Measurements from ENCODE around the gene ANO9.
A peak's percentile ranks its signal among the peaks of the same experiment; 100 is the strongest.

Gene ANO9, protein sequence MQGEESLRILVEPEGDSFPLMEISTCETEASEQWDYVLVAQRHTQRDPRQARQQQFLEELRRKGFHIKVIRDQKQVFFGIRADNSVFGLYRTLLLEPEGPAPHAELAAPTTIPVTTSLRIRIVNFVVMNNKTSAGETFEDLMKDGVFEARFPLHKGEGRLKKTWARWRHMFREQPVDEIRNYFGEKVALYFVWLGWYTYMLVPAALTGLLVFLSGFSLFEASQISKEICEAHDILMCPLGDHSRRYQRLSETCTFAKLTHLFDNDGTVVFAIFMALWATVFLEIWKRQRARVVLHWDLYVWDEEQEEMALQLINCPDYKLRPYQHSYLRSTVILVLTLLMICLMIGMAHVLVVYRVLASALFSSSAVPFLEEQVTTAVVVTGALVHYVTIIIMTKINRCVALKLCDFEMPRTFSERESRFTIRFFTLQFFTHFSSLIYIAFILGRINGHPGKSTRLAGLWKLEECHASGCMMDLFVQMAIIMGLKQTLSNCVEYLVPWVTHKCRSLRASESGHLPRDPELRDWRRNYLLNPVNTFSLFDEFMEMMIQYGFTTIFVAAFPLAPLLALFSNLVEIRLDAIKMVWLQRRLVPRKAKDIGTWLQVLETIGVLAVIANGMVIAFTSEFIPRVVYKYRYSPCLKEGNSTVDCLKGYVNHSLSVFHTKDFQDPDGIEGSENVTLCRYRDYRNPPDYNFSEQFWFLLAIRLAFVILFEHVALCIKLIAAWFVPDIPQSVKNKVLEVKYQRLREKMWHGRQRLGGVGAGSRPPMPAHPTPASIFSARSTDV

DNA sequence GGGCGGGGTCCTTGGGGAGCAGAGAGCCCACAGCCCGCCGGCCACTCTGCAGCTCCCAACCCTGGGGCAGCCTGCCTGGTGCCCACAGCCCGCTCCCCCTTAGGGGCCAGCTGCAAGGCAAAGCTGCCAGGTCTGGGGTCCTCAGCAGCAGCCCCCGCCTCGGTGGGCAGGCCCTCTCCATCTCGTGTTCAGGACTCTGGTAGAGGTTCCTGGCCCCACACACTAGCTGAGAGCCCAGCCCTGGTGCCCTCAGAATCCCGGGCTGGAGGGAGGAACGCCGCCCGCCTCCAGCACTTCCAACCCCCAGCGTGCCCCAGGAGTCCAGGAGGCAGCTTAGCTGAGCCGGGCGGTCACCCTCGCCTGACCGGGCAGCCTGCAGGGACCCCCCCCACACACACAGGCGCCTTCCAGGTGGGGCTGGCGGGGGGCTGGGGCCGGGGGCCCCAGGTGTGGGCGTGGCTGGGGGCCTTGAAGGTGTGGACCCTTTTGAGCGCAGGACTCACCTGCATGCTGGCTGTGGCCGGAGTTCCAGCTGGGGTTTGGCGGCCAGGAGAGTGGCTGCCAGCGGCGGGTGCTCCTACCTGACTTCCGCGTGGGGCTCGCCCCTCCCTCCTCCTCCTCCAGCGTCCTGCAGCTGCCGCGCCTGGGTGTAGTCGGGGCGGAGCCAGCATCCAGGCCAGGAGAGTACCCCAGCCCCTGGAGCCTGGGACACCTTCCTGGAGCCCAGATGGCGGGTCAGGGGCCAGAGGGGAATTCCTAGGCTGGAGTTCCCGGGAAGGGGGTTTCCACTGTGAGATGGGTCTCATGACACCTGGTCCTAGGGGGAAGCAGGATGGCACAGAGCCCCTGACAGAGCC is at the start of gene ANO9:
Gene ANO9 (minus strand): TSS at position 594 of the 857 bp plus-strand sequence. CDS start 85 bp downstream, at position 509.
- DNase-seq = no peak

GRCh38 chr11:491358-491757 is 49.5 kb upstream of the ANO9 start:
- DNase-seq = no peak

DNA sequence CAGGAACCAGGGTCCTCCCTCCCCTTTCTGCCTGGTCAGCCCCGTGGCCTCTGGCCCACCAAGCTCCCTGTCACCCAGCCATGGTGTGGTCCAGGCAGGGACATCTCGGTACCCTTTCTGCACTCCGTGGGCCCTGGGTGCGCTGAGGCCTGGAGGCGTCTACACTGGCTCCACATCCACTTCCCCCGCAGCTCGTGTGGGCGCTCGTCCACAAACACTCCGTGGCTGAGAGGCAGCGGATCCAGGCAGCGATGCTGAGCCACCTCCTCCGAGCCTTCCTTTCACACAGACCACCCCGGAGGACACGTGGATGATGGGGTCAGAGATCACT is 49.1 kb upstream of the ANO9 start:
- DNase-seq = no peak

GRCh38 chr11:490186-490929 is 48.5 kb upstream of the ANO9 start:
- no peak for DNase-seq

GRCh38 chr11:489610-490185 is 47.9 kb upstream of the ANO9 start:
- no peak for DNase-seq

- no peak for DNase-seq
Observed at GRCh38 chr11:488992-489391, 47.2 kb upstream of the ANO9 start.

- DNase-seq = no peak
Observed at GRCh38 chr11:488579-488978, 46.8 kb upstream of the ANO9 start.

- no peak for DNase-seq
Observed at GRCh38 chr11:488062-488461, 46.3 kb upstream of the ANO9 start.

- no peak for DNase-seq
Observed at GRCh38 chr11:487571-488021, 45.8 kb upstream of the ANO9 start.

DNA sequence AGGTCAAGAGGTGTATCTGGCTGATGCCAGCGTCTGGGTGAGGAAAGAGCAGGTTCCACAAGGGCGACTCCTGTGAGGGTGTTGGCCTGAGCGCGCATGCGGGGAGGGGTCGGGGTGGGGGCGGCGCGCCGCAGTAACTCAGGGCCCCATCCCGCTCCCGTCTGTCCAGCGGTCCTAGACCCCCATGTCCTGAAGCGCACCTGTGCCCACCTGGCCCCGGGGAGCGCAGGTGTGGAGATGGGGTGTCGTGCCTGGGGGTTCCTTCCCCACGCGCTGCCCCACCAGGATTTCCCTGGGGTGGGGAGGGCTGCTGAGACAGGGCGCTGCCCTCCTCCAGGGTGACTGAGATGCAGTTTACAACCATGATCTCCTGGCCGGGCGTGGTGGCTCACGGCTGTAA is 44.4 kb upstream of the ANO9 start:
- DNase-seq = no peak

GRCh38 chr11:484616-485015 is 42.8 kb upstream of the ANO9 start:
- no peak for DNase-seq

GRCh38 chr11:479311-479710 is 37.5 kb upstream of the ANO9 start:
- no peak for DNase-seq

DNA sequence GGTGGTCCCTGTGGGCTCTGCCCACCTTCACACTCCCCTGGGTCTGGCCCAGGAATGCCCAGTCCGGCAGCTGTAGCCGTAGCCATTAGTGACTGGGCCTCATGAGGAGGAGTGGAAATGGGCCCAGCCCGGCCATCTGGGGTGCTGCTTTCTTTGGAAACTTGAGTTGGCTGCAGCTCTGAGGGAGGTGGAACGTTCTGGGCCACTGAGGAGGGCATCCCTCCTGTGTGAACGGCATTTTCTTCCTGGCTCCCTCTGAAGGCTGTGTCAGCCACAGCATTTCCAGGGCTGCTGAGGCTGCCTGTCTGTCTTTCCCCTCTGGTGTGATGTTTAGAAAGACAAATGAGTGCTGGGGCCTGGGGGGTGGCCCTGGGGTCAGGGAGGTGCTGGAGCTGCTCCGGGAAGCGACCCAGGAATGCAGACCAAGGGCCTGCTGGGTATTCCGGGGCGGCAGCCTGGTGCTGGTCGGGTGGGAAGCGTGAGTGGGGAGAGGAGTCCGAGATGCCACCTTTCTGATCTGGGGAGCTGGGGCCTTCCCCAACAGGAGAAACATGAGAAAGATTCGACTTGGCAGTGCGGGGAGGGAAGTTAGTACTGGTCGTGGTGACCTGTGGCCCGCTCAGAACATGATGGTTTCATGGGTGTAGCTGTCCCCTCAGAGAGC is 35.4 kb upstream of the ANO9 start:
- peak; percentile 10 for DNase-seq

DNA sequence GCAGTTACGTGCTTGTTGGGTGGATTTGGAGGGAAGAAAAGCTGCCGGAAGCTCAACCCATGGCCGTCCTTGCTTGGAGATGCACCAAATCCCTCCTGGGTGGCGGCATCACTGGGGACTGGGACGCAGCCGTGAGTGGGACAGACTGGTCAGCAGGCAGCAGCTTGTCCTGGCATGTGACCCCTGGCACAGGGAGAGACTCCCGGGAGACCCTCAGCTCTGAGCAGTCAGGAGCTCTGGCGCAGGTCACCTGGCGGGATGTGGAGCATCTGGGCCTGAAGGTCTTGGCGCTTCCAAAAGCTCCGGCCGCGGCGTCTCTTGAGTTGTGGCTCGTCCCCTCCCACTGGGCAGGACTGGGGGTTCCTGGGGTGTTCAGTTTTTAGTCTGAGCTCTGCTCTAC is 34.6 kb upstream of the ANO9 start:
- DNase-seq = no peak

DNA sequence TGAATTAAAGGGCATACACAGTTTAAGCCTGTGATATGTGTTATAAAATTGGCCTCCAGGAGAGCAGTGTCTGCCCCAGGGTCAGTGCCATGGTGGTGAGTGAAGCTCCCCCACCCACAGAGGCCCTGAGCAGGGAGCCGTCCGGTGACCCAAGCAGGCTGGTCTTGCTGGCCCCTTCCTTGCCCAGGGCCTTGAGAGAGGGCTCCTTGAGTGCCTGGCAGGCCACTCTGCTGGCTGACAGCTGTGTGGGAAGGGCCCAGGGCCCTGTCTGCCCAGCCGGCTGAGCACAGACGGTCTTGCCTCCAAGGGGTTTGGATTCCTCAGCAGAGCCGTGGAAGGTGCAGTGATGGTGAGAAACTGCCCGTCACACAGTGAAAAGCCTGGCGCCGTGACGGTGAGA is 34.1 kb upstream of the ANO9 start:
- DNase-seq = no peak

DNA sequence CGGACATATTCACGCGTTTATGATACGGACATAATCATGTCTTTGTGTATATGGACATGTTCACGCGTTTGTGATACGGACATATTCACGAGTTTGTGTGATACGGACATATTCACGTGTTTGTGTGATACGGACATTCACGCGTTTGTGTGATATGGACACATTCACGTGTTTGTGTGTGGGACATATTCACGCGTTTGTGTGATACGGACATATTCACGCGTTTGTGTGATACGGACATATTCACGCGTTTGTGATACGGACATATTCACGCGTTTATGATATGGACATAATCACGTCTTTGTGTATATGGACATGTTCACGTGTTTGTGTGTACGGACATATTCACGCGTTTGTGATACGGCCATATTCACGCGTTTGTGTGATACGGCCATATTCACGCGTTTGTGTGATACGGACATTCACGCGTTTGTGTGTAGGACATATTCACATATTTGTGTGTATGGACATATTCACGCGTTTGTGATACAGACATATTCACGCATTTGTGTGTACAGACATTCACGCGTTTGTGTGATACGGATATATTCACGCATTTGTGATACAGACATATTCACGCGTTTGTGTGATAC is 33.2 kb upstream of the ANO9 start:
- DNase-seq = no peak

- no peak for DNase-seq
Observed at GRCh38 chr11:473962-474785, 32.4 kb upstream of the ANO9 start.

- DNase-seq = no peak
Observed at GRCh38 chr11:473415-473814, 31.6 kb upstream of the ANO9 start.

DNA sequence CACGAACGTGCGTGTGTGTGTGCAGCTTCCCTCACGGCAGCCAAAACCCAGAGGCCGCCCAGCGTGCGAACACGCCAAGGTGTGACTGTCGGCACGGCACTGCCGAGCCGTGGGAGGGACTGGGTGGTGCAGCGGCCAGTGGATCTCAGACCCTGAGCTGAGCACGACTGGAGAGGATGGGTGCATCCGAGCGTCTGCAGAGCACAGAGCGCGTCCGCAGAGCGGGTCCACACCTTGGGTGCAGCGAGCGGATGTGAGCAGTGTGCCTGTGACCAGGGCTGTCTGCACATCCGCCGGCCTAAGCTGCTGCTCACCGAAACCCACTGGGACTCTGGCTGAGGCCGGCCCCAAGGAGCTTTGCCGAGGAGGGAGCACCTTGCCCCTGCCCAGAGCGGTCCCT is 31.0 kb upstream of the ANO9 start:
- DNase-seq = no peak

- DNase-seq = no peak
Observed at GRCh38 chr11:472272-472671, 30.5 kb upstream of the ANO9 start.

Measured in kidney glomerular epithelial cell (primary cell).